ENCODE data around the gene APBA1. TPM values are rescaled to one million over a fixed set of nuclear protein-coding genes. Genes with fewer than 3 reads are reported as not detected.

Gene APBA1
- total RNA-seq, 1 donor from 2014 or later, result 8.4 TPM

- Mint-ChIP-seq H3K9me3 (ENCODE audit: unreplicated experiment) (no peaks in the 10 kb centered on the region), H3K4me1 (ENCODE audit: unreplicated experiment) (peaks cover 6% of the 10 kb centered on the region), H3K4me3 (ENCODE audit: unreplicated experiment) (no peak overlapping the region), H3K27ac (ENCODE audit: unreplicated experiment) (no peak overlapping the region), H3K27me3 (ENCODE audit: unreplicated experiment) (no peaks in the 10 kb centered on the region), H3K36me3 (ENCODE audit: low read depth, unreplicated experiment) (no peaks in the 10 kb centered on the region)
- TF ChIP-seq, protein P1, sequence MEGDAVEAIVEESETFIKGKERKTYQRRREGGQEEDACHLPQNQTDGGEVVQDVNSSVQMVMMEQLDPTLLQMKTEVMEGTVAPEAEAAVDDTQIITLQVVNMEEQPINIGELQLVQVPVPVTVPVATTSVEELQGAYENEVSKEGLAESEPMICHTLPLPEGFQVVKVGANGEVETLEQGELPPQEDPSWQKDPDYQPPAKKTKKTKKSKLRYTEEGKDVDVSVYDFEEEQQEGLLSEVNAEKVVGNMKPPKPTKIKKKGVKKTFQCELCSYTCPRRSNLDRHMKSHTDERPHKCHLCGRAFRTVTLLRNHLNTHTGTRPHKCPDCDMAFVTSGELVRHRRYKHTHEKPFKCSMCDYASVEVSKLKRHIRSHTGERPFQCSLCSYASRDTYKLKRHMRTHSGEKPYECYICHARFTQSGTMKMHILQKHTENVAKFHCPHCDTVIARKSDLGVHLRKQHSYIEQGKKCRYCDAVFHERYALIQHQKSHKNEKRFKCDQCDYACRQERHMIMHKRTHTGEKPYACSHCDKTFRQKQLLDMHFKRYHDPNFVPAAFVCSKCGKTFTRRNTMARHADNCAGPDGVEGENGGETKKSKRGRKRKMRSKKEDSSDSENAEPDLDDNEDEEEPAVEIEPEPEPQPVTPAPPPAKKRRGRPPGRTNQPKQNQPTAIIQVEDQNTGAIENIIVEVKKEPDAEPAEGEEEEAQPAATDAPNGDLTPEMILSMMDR (IDR thresholded peaks at IDR 0.05; ENCODE audit: unreplicated experiment), result no peak
- no peak for DNase-seq (ENCODE audit: low spot score)
Measured at GRCh38 chr9:69605406-69605805, 66.8 kb downstream of the APBA1 start.

- TF ChIP-seq, protein P1 (IDR thresholded peaks at IDR 0.05; ENCODE audit: unreplicated experiment), result no peak
- no peak for DNase-seq (ENCODE audit: low spot score)
- Mint-ChIP-seq H3K36me3 (ENCODE audit: low read depth, unreplicated experiment) (no peaks in the 10 kb centered on the region), H3K4me3 (ENCODE audit: unreplicated experiment) (no peak overlapping the region), H3K9me3 (ENCODE audit: unreplicated experiment) (no peaks in the 10 kb centered on the region), H3K27me3 (ENCODE audit: unreplicated experiment) (no peaks in the 10 kb centered on the region), H3K27ac (ENCODE audit: unreplicated experiment) (no peak overlapping the region), H3K4me1 (ENCODE audit: unreplicated experiment) (peaks cover 6% of the 10 kb centered on the region)
Measured at GRCh38 chr9:69604568-69605219, 67.5 kb downstream of the APBA1 start.

GRCh38 chr9:69603656-69604055 lies 68.5 kb downstream of the APBA1 start:
- peaks cover 6% of the 10 kb centered on the region for H3K4me1 Mint-ChIP-seq (ENCODE audit: unreplicated experiment)
- no peak for DNase-seq (ENCODE audit: low spot score)
- TF ChIP-seq, protein P1 (IDR thresholded peaks at IDR 0.05; ENCODE audit: unreplicated experiment), result no peak
- H3K27ac Mint-ChIP-seq (ENCODE audit: unreplicated experiment), result no peak overlapping the region
- H3K9me3 Mint-ChIP-seq (ENCODE audit: unreplicated experiment), result no peaks in the 10 kb centered on the region
- no peaks in the 10 kb centered on the region for H3K27me3 Mint-ChIP-seq (ENCODE audit: unreplicated experiment)
- H3K4me3 Mint-ChIP-seq (ENCODE audit: unreplicated experiment), result no peak overlapping the region
- no peaks in the 10 kb centered on the region for H3K36me3 Mint-ChIP-seq (ENCODE audit: low read depth, unreplicated experiment)

- Mint-ChIP-seq H3K9me3 (ENCODE audit: unreplicated experiment) (no peaks in the 10 kb centered on the region), H3K36me3 (ENCODE audit: low read depth, unreplicated experiment) (no peaks in the 10 kb centered on the region), H3K4me1 (ENCODE audit: unreplicated experiment) (peaks cover 6% of the 10 kb centered on the region), H3K27ac (ENCODE audit: unreplicated experiment) (no peak overlapping the region), H3K27me3 (ENCODE audit: unreplicated experiment) (no peaks in the 10 kb centered on the region), H3K4me3 (ENCODE audit: unreplicated experiment) (no peak overlapping the region)
- no peak for DNase-seq (ENCODE audit: low spot score)
- TF ChIP-seq, protein P1 (IDR thresholded peaks at IDR 0.05; ENCODE audit: unreplicated experiment), result no peak
Measured at GRCh38 chr9:69602773-69603172, 69.4 kb downstream of the APBA1 start.

DNA sequence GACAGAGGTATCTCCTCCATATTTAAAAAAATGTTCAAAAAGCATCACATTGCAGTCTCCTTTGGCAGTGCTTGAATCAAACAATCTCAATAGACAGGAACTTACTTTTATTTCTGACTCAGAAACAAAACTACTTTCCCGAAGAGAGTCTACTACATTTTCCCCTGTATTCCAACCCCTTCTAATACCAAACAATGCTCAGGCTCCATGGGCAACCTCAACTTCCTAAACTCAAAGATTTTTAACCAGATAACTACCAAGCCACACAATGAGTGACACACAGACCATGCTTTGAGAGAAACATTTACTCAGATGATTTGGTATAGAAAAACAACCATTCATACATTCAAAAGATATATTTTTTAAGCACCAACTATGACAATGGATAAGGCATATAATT lies 70.5 kb downstream of the APBA1 start:
- Mint-ChIP-seq H3K4me3 (ENCODE audit: unreplicated experiment) (no peak overlapping the region), H3K36me3 (ENCODE audit: low read depth, unreplicated experiment) (no peaks in the 10 kb centered on the region), H3K4me1 (ENCODE audit: unreplicated experiment) (peaks cover 6% of the 10 kb centered on the region), H3K27me3 (ENCODE audit: unreplicated experiment) (no peaks in the 10 kb centered on the region), H3K27ac (ENCODE audit: unreplicated experiment) (peak overlapping the region; percentile 11), H3K9me3 (ENCODE audit: unreplicated experiment) (no peaks in the 10 kb centered on the region)
- no peak for DNase-seq (ENCODE audit: low spot score)
- TF ChIP-seq, protein P1 (IDR thresholded peaks at IDR 0.05; ENCODE audit: unreplicated experiment), result no peak

All from endothelial cell (in vitro differentiated cells).